Pancreas (tissue), 10 donors: ENCODE measurements around the gene BEST2. TPM values are rescaled to one million over a fixed set of nuclear protein-coding genes. Genes with fewer than 3 reads are reported as not detected.

Experiments used
- ATAC-seq, 4 donors: fragments of 200-7000 bp; cut with Tn5 transposase; one replicate each; pipeline versions ENCODE4 v1.8.0 to v1.9.1; 2020; ENCODE audit warnings: mild to moderate bottlenecking in 4 of 4, moderate library complexity in 4 of 4
- DNase-seq, 6 donors: peaks; one replicate each; pipeline ENCODE4 v3.0.0-alpha.2; 2020
- FAIRE-seq: peaks from 2 replicates; lab custom pipeline; 2012; peaks lifted over from hg19 to GRCh38; lab: Jason Lieb, UNC
- H3K27ac ChIP-seq, 4 donors: fragments of 200-600 bp; sonication (generic); 1 replicate in 3 of 4; 2 replicates in 1 of 4; pipeline versions ENCODE4 v1.5.0 to v1.8.0; 2020
- H3K27me3 ChIP-seq, 4 donors: fragments of 200-600 bp; one replicate each; pipeline ENCODE4 v1.8.0; 2021
- H3K36me3 ChIP-seq, 3 donors: fragments of 200-600 bp; sonication (generic) in 1 of 3; one replicate each; pipeline versions ENCODE4 v1.5.0 to v1.8.0; 2020 to 2021
- H3K4me1 ChIP-seq, 3 donors: fragments of 200-600 bp; one replicate each; pipeline ENCODE4 v1.8.0; 2021
- H3K4me3 ChIP-seq, 4 donors: fragments of 200-600 bp; sonication (generic) in 2 of 4; one replicate each; pipeline versions ENCODE4 v1.5.0 to v1.8.0; 2020 to 2021
- H3K9me3 ChIP-seq, 4 donors: fragments of 200-600 bp; one replicate each; pipeline ENCODE4 v1.8.0; 2021
- CTCF ChIP-seq, 4 donors: fragments of 200-600 bp; sonication (generic) in 3 of 4; IDR thresholded peaks; one replicate each; pipeline versions ENCODE4 v1.5.0 to v1.8.0; 2021; ENCODE audit warnings: antibody characterized with exemption in 4 of 4
- WGBS, 2 donors: extraction: QIAGEN DNeasy Blood & Tissue Kit; methylation state at CpG; one replicate each; pipeline ENCODE4 v1.1.7; 2013; 5-methylcytosine and 5-hydroxymethylcytosine counted together
- intact Hi-C, 3 donors: fragments of 100-400 bp; cut with DNase I; formaldehyde crosslinking; loops; one replicate each; pipeline versions ENCODE4 v1.11.1 to v1.14.2; 2022
- polyA plus RNA-seq, 2 donors: library from polyadenylated mRNA; stranded (reverse); fragments of 200-250 nt; gene quantifications; one replicate each; pipeline ENCODE4 v1.2.3, GENCODE V29; 2013
- total RNA-seq, 6 donors: library from RNA; stranded (reverse); fragmentation: NEBNext Ultra II Directional in 4 of 6; extraction: Animal tissue kit (Norgen Biotek cat#: 25700) in 4 of 6; gene quantifications; one replicate each; pipeline versions ENCODE4 v1.2.1 to v1.2.4, GENCODE V29; 2021 to 2023
- donor health status: healthy with polysubstance abuse.
- donor health status: DM: no; HTN: no; CAD: no; lungs with moderate emphysema.
- donor health status: DM: no; HTN: no; CAD: no.
- donor health status: control.
- donor health status: control.
- donor health status: Bipolar disorder and iron deficiency.
- donor health status: DM: yes; HTN: yes; CAD: no.
- donor health status: DM: no; HTN: no; CAD: no.
- donor health status: DM: no; HTN: no; CAD: no.
- donor health status: DM: yes; HTN: yes; CAD: no.

Gene BEST2
- total and polyA plus RNA-seq, 8 donors = not detected

DNA sequence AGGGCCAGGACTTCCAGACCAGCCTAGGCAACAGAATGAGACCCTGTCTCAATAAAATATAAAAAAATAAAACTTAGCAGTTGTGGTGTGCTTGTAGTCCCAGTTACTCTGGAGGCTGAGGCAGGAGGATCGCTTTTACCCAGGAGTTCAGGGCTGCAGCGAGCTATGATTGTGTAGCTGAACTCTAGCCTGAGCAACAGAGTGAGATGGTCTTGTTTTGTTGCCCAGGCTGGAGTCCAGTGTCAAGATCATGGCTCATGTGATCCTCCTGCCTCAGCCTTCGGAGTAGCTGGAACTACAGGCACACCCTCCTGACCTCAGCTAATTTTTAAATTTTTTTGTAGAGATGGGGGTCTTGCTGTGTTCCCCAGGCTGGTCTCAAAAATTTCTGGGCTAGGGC, 35.4 kb downstream of the BEST2 start:
- Histone ChIP-seq H3K36me3 (no peaks in the 10 kb centered on the region), H3K4me3 (no peak overlapping the region), H3K9me3 (no peaks in the 10 kb centered on the region), H3K27ac (peak overlapping the region; percentile 74 to 99 (median 85)), H3K4me1 (peaks cover 16 to 52% (median 31%) of the 10 kb centered on the region in 3 donors), H3K27me3 (no peaks in the 10 kb centered on the region)
- DNase-seq (no peak), ATAC-seq (no peak), FAIRE-seq (no peak)
- no peak for TF ChIP-seq CTCF (IDR thresholded peaks at IDR 0.05)
- intact Hi-C loops = no loop called here
- WGBS, 2 donors = 92 to 95% methylated on average over 3 of the region's 3 CpGs

- DNase-seq (no peak), FAIRE-seq (no peak), ATAC-seq (no peak)
- WGBS, 2 donors = 78% methylated on average over 10 of the region's 10 CpGs
- H3K36me3 ChIP-seq = no peaks in the 10 kb centered on the region
- peaks cover 16 to 52% (median 31%) of the 10 kb centered on the region in 3 donors for H3K4me1 ChIP-seq
- no peaks in the 10 kb centered on the region for H3K27me3 ChIP-seq
- H3K9me3 ChIP-seq = no peaks in the 10 kb centered on the region
- intact Hi-C loops = no loop called here
- H3K27ac ChIP-seq = peak overlapping the region in 2 of 4 donors; percentile 95 to 99
- no peak overlapping the region for H3K4me3 ChIP-seq
- TF ChIP-seq CTCF (IDR thresholded peaks at IDR 0.05) = no peak
Observed at GRCh38 chr19:12787458-12787857, 35.9 kb downstream of the BEST2 start.

- H3K4me3 ChIP-seq = peak overlapping the region in 1 of 4 donors; percentile 81
- intact Hi-C loops = no loop called here
- WGBS, 2 donors = 53 to 56% methylated on average over 4 of the region's 4 CpGs
- ATAC-seq (no peak), FAIRE-seq (no peak), DNase-seq (peak in 1 of 6 donors; percentile 22)
- no peaks in the 10 kb centered on the region for H3K27me3 ChIP-seq
- H3K27ac ChIP-seq = peak overlapping the region; percentile 95 to 100 (median 99)
- H3K36me3 ChIP-seq = no peaks in the 10 kb centered on the region
- no peak for TF ChIP-seq CTCF (IDR thresholded peaks at IDR 0.05)
- H3K9me3 ChIP-seq = no peaks in the 10 kb centered on the region
- peaks cover 16 to 49% (median 27%) of the 10 kb centered on the region in 3 donors for H3K4me1 ChIP-seq
Observed at GRCh38 chr19:12788042-12788681, 36.6 kb downstream of the BEST2 start.

DNA sequence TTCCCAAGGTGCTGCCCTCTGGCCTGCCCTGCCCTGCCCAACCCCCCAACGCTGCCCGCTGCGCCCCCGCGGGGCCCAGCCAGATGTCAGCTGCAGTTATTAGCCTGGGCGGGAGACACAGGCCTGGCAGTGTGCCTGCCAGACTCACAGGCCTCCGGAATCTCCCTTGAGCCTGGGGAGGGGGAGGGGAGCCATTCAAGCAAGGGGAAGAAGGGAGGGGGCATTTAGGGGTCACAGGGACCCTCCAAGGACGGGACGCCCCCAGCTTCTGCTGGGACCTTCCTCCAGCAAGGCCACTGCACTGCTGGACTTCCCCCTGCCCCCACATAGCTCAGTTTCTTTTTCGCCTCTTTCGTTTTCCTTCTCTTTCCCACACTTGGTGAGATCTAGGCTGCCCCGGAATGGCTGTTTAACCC, 37.1 kb downstream of the BEST2 start:
- intact Hi-C loops = no loop called here
- FAIRE-seq = no peak
- WGBS, 2 donors = 4% methylated on average over 11 to 12 of the region's 12 CpGs

More for the DNA sequence above, 37.1 kb downstream of the BEST2 start:
- DNase-seq (peak; percentile 75 to 91 (median 87)), ATAC-seq (no peak)
- Histone ChIP-seq H3K27me3 (no peaks in the 10 kb centered on the region), H3K4me3 (peak overlapping the region in 2 of 4 donors; percentile 70 to 81), H3K9me3 (no peaks in the 10 kb centered on the region), H3K27ac (peak overlapping the region; percentile 95 to 100 (median 99)), H3K36me3 (no peaks in the 10 kb centered on the region), H3K4me1 (peaks cover 16 to 44% (median 21%) of the 10 kb centered on the region in 3 donors)
- no peak for TF ChIP-seq CTCF (IDR thresholded peaks at IDR 0.05)
